A549 (cell line): ENCODE measurements around the gene IRF4.

Source experiments
- CTCF ChIP-seq: fragments of >200 bp; sonication (Bioruptor Twin); formaldehyde crosslinking; IDR thresholded peaks from 3 replicates; pipeline ENCODE4 v1.5.1; 2016
- EP300 ChIP-seq, 2 experiments: fragments of >200 bp; sonication (Bioruptor Twin); formaldehyde crosslinking; IDR thresholded peaks; 2 replicates in 1 of 2; 3 replicates in 1 of 2; pipeline ENCODE4 v1.6.1; 2016 to 2017
- KDM1A ChIP-seq: fragments of 200-600 bp; sonication (generic); IDR thresholded peaks from 2 replicates; pipeline ENCODE4 v1.6.1; 2016; ENCODE audit warnings: low read depth, mild to moderate bottlenecking
- POLR2A ChIP-seq: IDR thresholded peaks from 2 replicates; pipeline ENCODE4 v1.6.1; 2012; ENCODE audit warnings: mild to moderate bottlenecking, low read length
- POLR2AphosphoS2 ChIP-seq: conservative IDR thresholded peaks from 2 replicates; pipeline ENCODE4 v1.6.1; 2012; ENCODE audit warnings: low read length, improper control_type of control experiment, inconsistent platforms

GRCh38 chr6:352474-352873 lies 39.1 kb upstream of the IRF4 start:
- no peak for TF ChIP-seq CTCF
- no peak for TF ChIP-seq POLR2A
- no peak for TF ChIP-seq EP300 (IDR thresholded peaks at IDR 0.05)
- no peak for TF ChIP-seq KDM1A
- no peak for TF ChIP-seq POLR2AphosphoS2
